HG03571 (cell line): ENCODE data around the gene FPGT.
"Not testable (repeated sequence)": the region's sequence is repeated elsewhere in the genome, so short reads cannot be mapped to it uniquely, and the experiment has no call there.

Experiments
- ATAC-seq: cut with Tn5 transposase; IDR thresholded peaks from one replicate; pipeline ENCODE4 v1.9.1; 2021; ENCODE audit not compliant: unreplicated experiment

FPGT gene

GRCh38 chr1:74253243-74253824 lies 55.3 kb downstream of the FPGT start:
- not testable (repeated sequence) for ATAC-seq
